NCI-H2081 treated with DMSO at 0.1 percent for 48 hours (cell line): ENCODE results near the gene MTG2.

Experiments used
- DNase-seq: peaks from one replicate; lab custom pipeline; 2025; lab: John Stamatoyannopoulos, UW

Gene MTG2

GRCh38 chr20:62219992-62220665, 37.3 kb downstream of the MTG2 start, which contains the start of gene HRH3:
Gene HRH3, minus strand, starts transcription at chr20:62220278. Its CDS starts 308 bp downstream, at chr20:62219970.
- DNase-seq, result no peak

- no peak for DNase-seq
Observed at GRCh38 chr20:62220666-62221568, 38.1 kb downstream of the MTG2 start.

GRCh38 chr20:62222266-62222850, 39.5 kb downstream of the MTG2 start:
- no peak for DNase-seq

- no peak for DNase-seq
Observed at GRCh38 chr20:62222972-62223371, 40.1 kb downstream of the MTG2 start.

GRCh38 chr20:62223571-62223970, 40.7 kb downstream of the MTG2 start:
- no peak for DNase-seq

- no peak for DNase-seq
Observed at GRCh38 chr20:62224113-62224855, 41.5 kb downstream of the MTG2 start.

- DNase-seq, result no peak
Observed at GRCh38 chr20:62225026-62225425, 42.2 kb downstream of the MTG2 start.

- no peak for DNase-seq
Observed at GRCh38 chr20:62225820-62226635, 43.2 kb downstream of the MTG2 start.

- no peak for DNase-seq
Observed at GRCh38 chr20:62226707-62227590, 44.1 kb downstream of the MTG2 start.

GRCh38 chr20:62227591-62227976, 44.8 kb downstream of the MTG2 start:
- DNase-seq, result no peak

- no peak for DNase-seq
Observed at GRCh38 chr20:62227977-62228958, 45.4 kb downstream of the MTG2 start.

- no peak for DNase-seq
Observed at GRCh38 chr20:62228982-62229545, 46.2 kb downstream of the MTG2 start.

GRCh38 chr20:62229667-62230066, 46.8 kb downstream of the MTG2 start:
- DNase-seq, result no peak

- no peak for DNase-seq
Observed at GRCh38 chr20:62230276-62230675, 47.4 kb downstream of the MTG2 start.

GRCh38 chr20:62230696-62231095, 47.9 kb downstream of the MTG2 start:
- DNase-seq, result no peak

- DNase-seq, result no peak
Observed at GRCh38 chr20:62231292-62231691, 48.5 kb downstream of the MTG2 start.

- no peak for DNase-seq
Observed at GRCh38 chr20:62232194-62232593, 49.4 kb downstream of the MTG2 start.

- no peak for DNase-seq
Observed at GRCh38 chr20:62232770-62233645, 50.2 kb downstream of the MTG2 start.
